BLaER1 (cell line): ENCODE results near the gene PANK1.
A peak's percentile ranks its signal among the peaks of the same experiment; 100 is the strongest.

Source experiments
- H3K27ac ChIP-seq: shearing (Covaris generic); formaldehyde crosslinking; 2 replicates; pipeline ENCODE4 v1.8.1; 2022
- H3K27me3 ChIP-seq: shearing (Covaris generic); formaldehyde crosslinking; 2 replicates; pipeline ENCODE4 v1.8.1; 2022
- H3K36me3 ChIP-seq: shearing (Covaris generic); formaldehyde crosslinking; 2 replicates; pipeline ENCODE4 v1.8.1; 2022
- H3K4me1 ChIP-seq: shearing (Covaris generic); formaldehyde crosslinking; 2 replicates; pipeline ENCODE4 v1.8.1; 2022
- H3K4me2 ChIP-seq: shearing (Covaris generic); formaldehyde crosslinking; 2 replicates; pipeline ENCODE4 v1.8.1; 2022
- H3K4me3 ChIP-seq: shearing (Covaris generic); formaldehyde crosslinking; 2 replicates; pipeline ENCODE4 v1.8.1; 2022
- H3K9ac ChIP-seq: shearing (Covaris generic); formaldehyde crosslinking; 2 replicates; pipeline ENCODE4 v1.8.1; 2022
- H3K9me3 ChIP-seq: shearing (Covaris generic); formaldehyde crosslinking; 2 replicates; pipeline ENCODE4 v1.8.1; 2022
- H4K20me1 ChIP-seq: shearing (Covaris generic); formaldehyde crosslinking; 2 replicates; pipeline ENCODE4 v1.8.1; 2022
- Cebpa-rat ChIP-seq: shearing (Covaris generic); IDR thresholded peaks from 2 replicates; pipeline ENCODE4 v1.8.1; 2022

Gene PANK1

DNA sequence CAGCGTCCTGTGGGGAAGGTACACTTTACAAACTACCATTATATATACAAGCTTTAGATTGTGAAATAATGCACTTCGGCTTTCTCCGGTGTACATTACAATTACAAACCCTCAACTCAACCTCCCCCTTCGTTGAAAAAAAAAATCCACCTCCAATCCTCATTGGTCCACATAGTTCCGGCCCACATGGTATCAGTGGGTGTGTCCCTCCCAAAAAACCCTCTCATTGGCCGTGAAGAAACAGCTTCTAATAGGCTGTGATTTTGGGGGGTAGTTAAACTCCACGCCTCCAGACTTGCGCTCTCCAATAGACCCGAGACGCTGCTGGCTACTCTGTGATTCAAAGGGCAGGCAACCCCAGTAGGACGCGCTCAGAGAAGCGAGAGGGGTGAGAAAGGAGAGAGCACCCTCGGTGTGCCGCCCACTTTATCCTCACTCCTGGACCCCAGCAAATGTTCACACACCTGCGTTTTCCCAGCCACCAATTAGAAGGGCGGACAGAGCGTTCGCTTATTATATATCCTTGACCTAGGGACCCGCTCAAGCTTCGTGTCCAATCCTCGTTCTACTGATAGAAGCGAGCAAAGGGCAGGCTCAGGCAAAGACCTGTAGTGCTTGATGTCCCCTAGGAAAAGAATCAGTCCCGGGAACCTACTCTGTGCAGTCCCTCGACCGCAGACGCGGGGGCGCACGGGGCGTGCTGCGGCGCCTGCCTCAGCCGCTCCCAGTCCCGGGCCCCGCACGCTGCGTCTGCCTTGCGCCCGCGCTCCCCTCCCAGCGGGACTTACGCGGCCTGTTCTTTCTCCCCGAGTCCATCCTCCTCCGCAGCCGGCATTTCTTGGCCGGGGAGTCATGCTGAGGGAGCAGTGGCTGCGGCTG is 991 bp downstream of the PANK1 start:
- 0 out of 2 replicates have a peak, but pooled peaks have one; percentile 21 for TF ChIP-seq Cebpa-rat
- Histone ChIP-seq H3K9me3 (no peaks in the 10 kb centered on the region), H3K36me3 (peaks cover 6% of the 10 kb centered on the region), H4K20me1 (peaks cover 29% of the 10 kb centered on the region), H3K27ac (peak overlapping the region; percentile 86), H3K4me1 (peaks cover 28% of the 10 kb centered on the region), H3K27me3 (no peaks in the 10 kb centered on the region), H3K9ac (peak overlapping the region; percentile 86), H3K4me2 (peak overlapping the region; percentile 86), H3K4me3 (peak overlapping the region; percentile 95)

DNA sequence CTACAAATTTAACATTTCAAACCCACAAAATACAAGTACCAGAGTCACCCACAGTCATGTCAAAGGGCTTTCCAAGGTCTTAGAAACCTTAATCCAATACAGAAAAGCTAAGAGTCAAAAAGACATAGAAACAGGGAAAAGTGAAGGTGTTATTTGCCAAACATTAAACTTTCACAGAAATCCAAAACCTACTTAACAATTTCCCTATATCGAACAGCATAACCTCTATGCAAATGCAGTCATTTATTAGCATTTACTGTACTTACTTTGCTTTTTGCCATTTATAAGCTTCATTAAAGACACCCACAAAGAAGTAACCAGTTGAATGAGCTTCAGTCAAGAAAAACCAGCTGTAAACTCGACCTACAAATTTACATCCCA is 1.6 kb downstream of the PANK1 start:
- Histone ChIP-seq H3K4me3 (peak overlapping the region; percentile 95), H3K9me3 (no peaks in the 10 kb centered on the region), H3K27me3 (no peaks in the 10 kb centered on the region), H3K27ac (no peak overlapping the region), H3K4me1 (peaks cover 28% of the 10 kb centered on the region), H3K36me3 (peaks cover 13% of the 10 kb centered on the region), H3K9ac (peak overlapping the region; percentile 31; the same call in 1 of the 2 replicates), H3K4me2 (peak overlapping the region; percentile 86), H4K20me1 (peaks cover 36% of the 10 kb centered on the region)
- TF ChIP-seq Cebpa-rat, result no peak

DNA sequence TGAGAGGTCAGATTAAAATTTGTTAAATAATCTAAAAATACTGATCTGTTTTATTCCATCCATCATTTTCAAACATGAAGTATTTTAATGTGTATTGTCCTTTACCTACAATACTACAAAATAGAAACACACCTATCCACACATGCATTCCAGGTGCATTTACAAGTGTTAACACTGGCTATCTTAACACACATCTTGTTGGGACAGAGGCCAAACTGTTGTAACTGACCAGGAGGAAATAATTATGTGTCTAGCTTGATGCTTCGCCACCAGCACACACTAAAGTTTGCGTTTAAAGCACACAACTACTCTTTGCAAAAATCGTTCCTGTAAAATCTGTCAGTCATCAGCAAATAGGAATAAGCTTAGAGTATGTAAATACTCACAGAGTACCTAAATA is 2.8 kb downstream of the PANK1 start:
- H3K27ac ChIP-seq, result no peak overlapping the region
- no peak overlapping the region for H3K9ac ChIP-seq
- peaks cover 38% of the 10 kb centered on the region for H4K20me1 ChIP-seq
- no peak for TF ChIP-seq Cebpa-rat
- H3K4me3 ChIP-seq, result no peak overlapping the region
- H3K4me1 ChIP-seq, result peaks cover 28% of the 10 kb centered on the region
- H3K9me3 ChIP-seq, result no peaks in the 10 kb centered on the region
- H3K36me3 ChIP-seq, result peaks cover 22% of the 10 kb centered on the region
- no peaks in the 10 kb centered on the region for H3K27me3 ChIP-seq
- H3K4me2 ChIP-seq, result no peak overlapping the region

DNA sequence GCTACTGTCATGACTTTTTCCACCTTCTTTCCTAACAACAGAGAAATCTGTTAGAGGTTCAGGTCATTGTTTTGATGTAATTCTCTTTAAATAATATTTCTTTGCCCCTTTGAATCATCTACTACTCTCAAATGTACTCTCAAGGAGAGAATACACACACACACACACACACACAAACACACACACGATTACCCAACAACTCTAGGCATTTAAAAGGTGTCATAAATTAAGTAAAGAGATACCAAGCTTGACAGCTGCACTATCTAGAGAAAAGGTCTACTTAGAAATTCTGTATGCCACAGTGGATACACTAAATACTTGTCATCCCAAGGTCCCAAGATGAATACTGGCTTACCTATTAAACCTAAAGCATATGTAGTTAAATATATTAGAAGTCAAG is 4.8 kb downstream of the PANK1 start:
- Histone ChIP-seq H4K20me1 (peaks cover 43% of the 10 kb centered on the region), H3K27me3 (no peaks in the 10 kb centered on the region), H3K4me2 (no peak overlapping the region), H3K9me3 (no peaks in the 10 kb centered on the region), H3K4me1 (peaks cover 15% of the 10 kb centered on the region), H3K9ac (no peak overlapping the region), H3K27ac (no peak overlapping the region), H3K4me3 (no peak overlapping the region), H3K36me3 (peaks cover 41% of the 10 kb centered on the region)
- no peak for TF ChIP-seq Cebpa-rat

DNA sequence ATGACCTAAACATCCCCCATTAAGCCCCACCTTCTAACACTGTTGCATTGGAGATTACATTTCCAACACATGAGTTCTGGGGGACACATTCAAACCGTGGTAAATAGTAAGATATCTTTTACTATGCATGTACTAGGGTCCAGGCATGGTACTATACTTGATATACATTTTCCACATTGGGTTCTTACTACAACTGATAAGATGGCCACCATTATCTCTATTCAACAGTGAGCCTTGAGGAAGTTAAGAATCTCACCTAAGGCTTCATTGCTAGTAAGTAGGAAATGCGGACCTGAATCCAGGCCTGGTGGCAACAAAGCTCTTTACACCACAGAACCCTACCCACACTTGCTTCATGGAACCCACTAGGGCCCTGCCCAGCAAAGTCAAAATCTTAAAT is 5.7 kb downstream of the PANK1 start:
- TF ChIP-seq Cebpa-rat, result no peak
- Histone ChIP-seq H3K4me1 (peaks cover 15% of the 10 kb centered on the region), H3K36me3 (peaks cover 49% of the 10 kb centered on the region)

DNA sequence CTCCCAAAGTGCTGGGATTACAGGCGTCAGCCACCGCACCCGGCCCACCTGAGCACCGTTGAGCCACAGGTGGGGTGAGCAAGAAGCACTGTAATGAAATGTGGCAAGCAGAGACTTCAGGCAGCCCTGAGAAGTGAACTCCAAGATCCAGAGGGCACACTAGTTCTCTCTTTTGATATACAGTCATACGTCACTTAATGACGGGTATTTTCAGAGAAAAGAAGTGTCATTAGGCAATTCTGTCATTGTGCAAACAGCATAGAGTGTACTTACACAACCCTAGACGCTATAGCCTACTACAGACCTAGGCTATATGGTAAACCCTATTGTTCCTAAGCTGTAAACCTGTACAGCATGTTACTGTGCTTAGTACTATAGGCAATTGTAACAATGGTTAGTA is 7.9 kb downstream of the PANK1 start:
- Histone ChIP-seq H3K9me3 (no peaks in the 10 kb centered on the region), H3K27me3 (no peaks in the 10 kb centered on the region), H3K9ac (no peak overlapping the region), H4K20me1 (peaks cover 27% of the 10 kb centered on the region), H3K27ac (no peak overlapping the region), H3K4me3 (no peak overlapping the region), H3K4me1 (peaks cover under 1% of the 10 kb centered on the region; the same call in 1 of the 2 replicates), H3K4me2 (no peak overlapping the region), H3K36me3 (peaks cover 63% of the 10 kb centered on the region)
- TF ChIP-seq Cebpa-rat, result no peak

More for the DNA sequence above, 5.7 kb downstream of the PANK1 start:
- Histone ChIP-seq H3K9me3 (no peaks in the 10 kb centered on the region), H3K4me3 (no peak overlapping the region), H3K27ac (no peak overlapping the region), H3K9ac (no peak overlapping the region), H3K27me3 (no peaks in the 10 kb centered on the region), H3K4me2 (no peak overlapping the region), H4K20me1 (peaks cover 43% of the 10 kb centered on the region)

DNA sequence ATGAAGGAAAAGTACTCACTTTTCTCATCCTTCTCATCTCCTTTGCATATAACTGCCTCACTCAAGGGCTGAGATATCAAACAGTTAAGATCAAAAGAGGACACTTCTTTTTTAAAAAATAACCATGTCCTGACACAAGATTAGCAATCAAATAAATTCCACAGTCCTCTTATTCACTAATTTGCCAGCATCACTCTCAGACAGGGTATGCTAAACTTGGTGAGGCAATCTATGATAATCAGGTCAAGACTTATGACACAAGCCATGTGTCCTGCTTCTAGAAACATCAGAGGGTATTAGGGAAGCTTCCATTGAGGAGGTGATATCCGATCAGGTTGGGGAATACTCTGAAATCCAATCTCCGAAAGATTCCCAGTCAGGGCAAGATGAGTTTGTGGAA is 10.4 kb downstream of the PANK1 start:
- no peak overlapping the region for H3K4me3 ChIP-seq
- H3K4me1 ChIP-seq, result peaks cover 7% of the 10 kb centered on the region
- H3K27ac ChIP-seq, result no peak overlapping the region
- H3K27me3 ChIP-seq, result no peaks in the 10 kb centered on the region
- H3K9me3 ChIP-seq, result no peaks in the 10 kb centered on the region
- no peak overlapping the region for H3K9ac ChIP-seq
- peaks cover 62% of the 10 kb centered on the region for H3K36me3 ChIP-seq
- peaks cover 17% of the 10 kb centered on the region; the same call in 1 of the 2 replicates for H4K20me1 ChIP-seq
- no peak overlapping the region for H3K4me2 ChIP-seq
- TF ChIP-seq Cebpa-rat, result no peak

DNA sequence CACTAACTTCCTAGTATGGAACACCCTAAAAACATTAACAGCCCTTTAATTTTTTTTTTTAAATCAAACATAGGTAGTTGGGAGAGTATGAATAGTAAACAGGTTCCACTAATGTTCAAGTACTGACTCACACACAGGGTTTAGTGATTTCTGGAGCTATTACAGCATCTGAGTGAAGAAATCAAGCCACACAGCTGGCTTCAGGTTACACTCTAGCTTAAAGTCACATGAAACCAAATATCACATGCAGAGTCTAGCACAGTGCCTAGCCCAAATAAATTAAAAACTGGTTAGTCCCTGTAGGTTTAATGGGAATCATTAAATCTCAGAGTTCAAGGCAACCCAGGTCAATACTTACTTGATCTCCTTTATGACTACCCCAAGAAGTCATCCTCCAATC is 11.6 kb downstream of the PANK1 start:
- H4K20me1 ChIP-seq, result peaks cover 18% of the 10 kb centered on the region; the same call in 1 of the 2 replicates
- no peak overlapping the region for H3K4me3 ChIP-seq
- TF ChIP-seq Cebpa-rat, result no peak
- peaks cover 18% of the 10 kb centered on the region for H3K4me1 ChIP-seq
- no peak overlapping the region for H3K4me2 ChIP-seq
- H3K27me3 ChIP-seq, result no peaks in the 10 kb centered on the region
- peaks cover 51% of the 10 kb centered on the region for H3K36me3 ChIP-seq
- no peaks in the 10 kb centered on the region for H3K9me3 ChIP-seq
- H3K27ac ChIP-seq, result no peak overlapping the region
- no peak overlapping the region for H3K9ac ChIP-seq

DNA sequence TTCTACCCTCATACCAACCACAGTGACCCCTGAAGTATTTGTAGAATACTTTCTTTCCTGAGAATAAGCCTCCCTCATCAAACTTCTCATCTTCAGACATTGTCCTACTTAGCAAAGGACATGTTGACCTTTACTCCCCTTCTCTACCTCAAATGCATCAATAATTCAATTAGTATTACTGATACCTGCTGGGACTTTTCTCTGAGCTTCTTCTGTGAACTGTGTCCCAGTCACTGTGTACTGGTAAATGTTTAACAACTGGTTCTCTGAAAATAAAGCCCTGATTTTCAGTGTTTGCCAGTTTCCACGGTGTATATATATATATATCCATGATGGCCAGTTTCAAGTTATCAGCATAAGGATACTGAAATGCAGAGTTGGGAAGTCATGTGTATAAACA is 12.2 kb downstream of the PANK1 start:
- Histone ChIP-seq H3K36me3 (peaks cover 44% of the 10 kb centered on the region), H3K4me3 (no peak overlapping the region), H3K4me1 (peaks cover 22% of the 10 kb centered on the region), H3K9me3 (no peaks in the 10 kb centered on the region), H3K27ac (no peak overlapping the region), H3K27me3 (no peaks in the 10 kb centered on the region), H3K9ac (no peak overlapping the region), H3K4me2 (no peak overlapping the region), H4K20me1 (peaks cover 15% of the 10 kb centered on the region; the same call in 1 of the 2 replicates)
- TF ChIP-seq Cebpa-rat, result no peak

DNA sequence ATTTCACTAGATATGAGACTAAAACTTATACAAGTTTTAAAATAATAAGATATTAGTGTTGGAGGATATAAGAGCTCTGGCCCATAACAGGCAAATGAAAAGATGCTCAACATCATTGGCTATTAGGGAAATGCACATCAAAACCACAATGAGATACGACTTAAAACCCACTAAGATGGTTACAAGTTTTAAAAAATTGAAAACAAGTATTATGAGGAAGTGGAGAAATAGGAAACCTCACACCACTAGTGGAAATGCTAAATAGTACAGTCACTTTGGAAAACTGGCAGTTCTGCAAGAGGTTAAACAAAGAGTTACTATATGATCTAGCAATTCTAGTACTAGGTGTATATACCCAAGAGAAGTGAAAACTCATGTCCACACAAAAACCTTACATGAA is 17.2 kb downstream of the PANK1 start:
- no peak overlapping the region for H3K9ac ChIP-seq
- peaks cover 38% of the 10 kb centered on the region for H3K4me1 ChIP-seq
- H3K27ac ChIP-seq, result no peak overlapping the region
- no peaks in the 10 kb centered on the region for H3K27me3 ChIP-seq
- no peak overlapping the region for H3K4me2 ChIP-seq
- peaks cover 14% of the 10 kb centered on the region for H3K36me3 ChIP-seq
- peaks cover 15% of the 10 kb centered on the region for H3K9me3 ChIP-seq
- H3K4me3 ChIP-seq, result no peak overlapping the region
- no peak for TF ChIP-seq Cebpa-rat
- H4K20me1 ChIP-seq, result 0 out of 2 replicates have a peak, but pooled peaks cover 10% of the 10 kb centered on the region
